ENCODE results near the gene CTRB2.

GRCh38 chr16:75209944-75210343, 3.0 kb upstream of the CTRB2 start:
- TF ChIP-seq CTCF (conservative IDR thresholded peaks at IDR 0.05) (no peak), ZFX (IDR thresholded peaks at IDR 0.05) (no peak)

All from C4-2B (cell line).